Stimulated activated CD8-positive, alpha-beta memory T cell treated with anti-CD3 and anti-CD28 coated beads, Interleukin-4, amount 100 ng/mL, for 48 hours (primary cell): ENCODE data around the gene GCNT2.
"Not testable (repeated sequence)": the region's sequence is repeated elsewhere in the genome, so short reads cannot be mapped to it uniquely, and the experiment has no call there.

Experiments used
- DNase-seq: peaks from one replicate; pipeline ENCODE4 v3.0.0-alpha.2; 2020

GCNT2 gene

DNA sequence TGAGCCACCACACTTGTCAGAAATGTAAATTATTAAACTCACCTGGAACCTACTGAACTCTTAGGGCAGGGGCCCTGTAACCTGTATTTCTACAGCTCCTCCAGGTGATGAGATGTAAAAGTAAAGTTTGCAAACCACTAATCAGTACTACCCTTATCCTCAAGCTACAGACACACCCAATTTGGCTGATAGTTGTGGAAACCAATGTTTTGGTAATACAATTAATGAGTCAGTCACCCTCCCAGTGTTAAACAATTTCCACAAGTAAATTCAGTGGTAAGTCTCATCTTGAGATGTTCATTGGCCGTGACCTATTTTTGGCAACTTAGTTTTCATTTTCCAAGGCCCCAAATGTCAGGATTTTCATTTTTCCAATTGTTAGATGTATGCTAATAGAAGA lies 29.6 kb downstream of the GCNT2 start:
- no peak for DNase-seq

DNA sequence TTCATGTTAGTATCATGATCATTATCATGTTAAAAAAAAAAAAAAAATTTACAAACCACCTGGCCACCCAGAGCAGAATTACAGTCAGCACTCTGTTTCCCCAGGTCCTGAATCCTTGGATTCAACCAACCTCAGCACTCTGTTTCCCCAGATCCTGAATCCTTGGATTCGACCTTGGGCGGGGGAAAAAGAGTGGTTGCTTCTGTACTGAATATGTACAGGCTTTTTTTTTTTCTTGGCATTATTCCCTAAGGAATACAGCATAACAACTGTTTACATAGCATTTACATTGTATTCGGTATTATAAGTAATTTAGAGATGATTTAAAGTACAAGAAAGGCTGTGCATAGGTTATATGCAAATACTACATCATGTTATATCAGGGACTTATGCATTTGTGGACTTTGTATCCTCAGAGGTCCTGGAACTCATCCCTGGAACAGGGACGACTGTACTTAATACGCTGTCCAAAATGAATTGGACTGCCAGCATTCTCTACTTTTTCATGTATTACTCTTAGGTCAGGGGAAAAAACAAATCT lies 31.2 kb downstream of the GCNT2 start:
- DNase-seq: no peak

DNA sequence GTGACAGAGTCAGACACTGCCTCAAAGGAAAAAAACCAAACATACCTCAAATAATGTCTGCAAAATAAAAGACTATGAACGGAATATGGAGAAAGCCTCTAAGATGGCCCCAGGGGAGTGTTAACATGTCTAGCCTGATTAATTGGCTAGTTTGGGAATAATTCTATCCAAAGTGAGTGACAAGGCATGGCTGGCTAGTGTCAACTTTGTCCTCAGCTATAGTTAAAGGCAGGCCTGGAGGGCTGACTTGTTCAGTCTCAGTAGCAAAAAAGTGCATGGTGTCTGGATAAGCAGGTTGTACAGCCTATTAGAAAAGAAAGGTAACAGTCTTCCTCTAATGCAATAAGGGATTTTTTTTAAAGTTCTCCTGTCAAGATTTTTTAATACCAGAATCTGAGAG lies 32.7 kb downstream of the GCNT2 start:
- no peak for DNase-seq

GRCh38 chr6:10554826-10555225 lies 33.7 kb downstream of the GCNT2 start:
- DNase-seq: no peak

DNA sequence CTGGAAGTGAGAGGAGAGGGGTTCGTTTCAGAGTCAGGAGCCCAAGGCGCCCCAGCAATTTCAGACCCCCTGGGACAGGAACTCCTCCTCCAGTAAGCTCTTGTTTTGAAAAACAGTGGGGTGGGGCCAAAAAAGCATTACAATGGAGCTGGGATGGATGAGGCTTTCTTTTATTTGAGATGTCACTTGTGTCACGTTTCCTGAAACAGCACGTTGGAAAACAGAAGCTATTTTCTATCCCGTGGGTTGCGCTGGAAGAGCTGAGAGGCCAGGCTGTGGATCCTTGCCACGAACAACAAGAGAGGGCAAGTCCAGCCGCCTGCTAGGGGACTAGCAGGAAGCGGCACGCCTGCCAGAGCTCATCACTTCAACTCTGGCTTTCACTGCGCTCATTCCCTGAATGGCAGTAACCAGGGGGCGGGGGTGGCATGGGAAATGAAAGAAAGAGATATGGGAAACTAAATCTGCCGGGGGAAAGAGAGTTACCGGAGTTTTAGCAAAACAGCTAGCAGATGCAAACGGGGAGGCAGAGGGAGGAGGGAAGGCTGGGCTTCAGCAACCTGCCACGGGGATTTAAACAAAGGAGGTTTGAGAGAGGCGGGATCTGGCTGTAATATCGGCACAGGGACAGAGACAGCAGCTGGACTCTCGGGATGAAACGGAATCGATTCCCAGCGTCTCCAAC lies 34.6 kb downstream of the GCNT2 start:
- no peak for DNase-seq

DNA sequence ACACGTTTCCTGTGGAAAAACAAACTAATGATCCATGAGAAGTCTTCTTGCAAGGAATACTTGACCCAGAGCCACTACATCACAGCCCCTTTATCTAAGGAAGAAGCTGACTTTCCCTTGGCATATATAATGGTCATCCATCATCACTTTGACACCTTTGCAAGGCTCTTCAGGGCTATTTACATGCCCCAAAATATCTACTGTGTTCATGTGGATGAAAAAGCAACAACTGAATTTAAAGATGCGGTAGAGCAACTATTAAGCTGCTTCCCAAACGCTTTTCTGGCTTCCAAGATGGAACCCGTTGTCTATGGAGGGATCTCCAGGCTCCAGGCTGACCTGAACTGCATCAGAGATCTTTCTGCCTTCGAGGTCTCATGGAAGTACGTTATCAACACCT lies 35.4 kb downstream of the GCNT2 start:
- no peak for DNase-seq

DNA sequence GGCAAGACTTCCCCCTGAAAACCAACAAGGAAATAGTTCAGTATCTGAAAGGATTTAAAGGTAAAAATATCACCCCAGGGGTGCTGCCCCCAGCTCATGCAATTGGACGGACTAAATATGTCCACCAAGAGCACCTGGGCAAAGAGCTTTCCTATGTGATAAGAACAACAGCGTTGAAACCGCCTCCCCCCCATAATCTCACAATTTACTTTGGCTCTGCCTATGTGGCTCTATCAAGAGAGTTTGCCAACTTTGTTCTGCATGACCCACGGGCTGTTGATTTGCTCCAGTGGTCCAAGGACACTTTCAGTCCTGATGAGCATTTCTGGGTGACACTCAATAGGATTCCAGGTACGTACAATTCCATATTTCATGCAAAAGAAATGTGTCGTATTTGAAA lies 35.8 kb downstream of the GCNT2 start:
- DNase-seq: no peak

GRCh38 chr6:10557913-10558312 lies 36.8 kb downstream of the GCNT2 start:
- DNase-seq: no peak

DNA sequence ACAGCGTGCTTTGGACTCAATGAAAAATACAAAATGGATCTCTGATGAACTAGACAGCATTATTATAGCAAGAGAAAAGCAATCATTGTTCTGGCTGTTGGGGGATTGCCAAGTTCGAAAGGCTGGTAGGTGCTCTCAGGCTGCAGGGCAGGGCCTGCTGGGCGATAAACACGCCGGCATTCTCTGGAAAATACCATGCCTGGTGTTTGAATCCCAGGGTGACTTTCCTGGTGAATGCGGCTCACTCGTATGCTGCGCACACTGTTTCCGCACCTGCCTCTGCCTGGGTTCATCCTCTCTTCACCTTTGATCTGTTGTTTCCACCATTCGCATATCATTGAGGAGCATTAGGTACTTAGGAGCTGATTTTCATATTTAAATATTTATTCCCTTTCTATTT lies 37.4 kb downstream of the GCNT2 start:
- no peak for DNase-seq

GRCh38 chr6:10559522-10560152 lies 38.5 kb downstream of the GCNT2 start:
- no peak for DNase-seq

GRCh38 chr6:10561611-10562199 lies 40.6 kb downstream of the GCNT2 start:
- DNase-seq: no peak

DNA sequence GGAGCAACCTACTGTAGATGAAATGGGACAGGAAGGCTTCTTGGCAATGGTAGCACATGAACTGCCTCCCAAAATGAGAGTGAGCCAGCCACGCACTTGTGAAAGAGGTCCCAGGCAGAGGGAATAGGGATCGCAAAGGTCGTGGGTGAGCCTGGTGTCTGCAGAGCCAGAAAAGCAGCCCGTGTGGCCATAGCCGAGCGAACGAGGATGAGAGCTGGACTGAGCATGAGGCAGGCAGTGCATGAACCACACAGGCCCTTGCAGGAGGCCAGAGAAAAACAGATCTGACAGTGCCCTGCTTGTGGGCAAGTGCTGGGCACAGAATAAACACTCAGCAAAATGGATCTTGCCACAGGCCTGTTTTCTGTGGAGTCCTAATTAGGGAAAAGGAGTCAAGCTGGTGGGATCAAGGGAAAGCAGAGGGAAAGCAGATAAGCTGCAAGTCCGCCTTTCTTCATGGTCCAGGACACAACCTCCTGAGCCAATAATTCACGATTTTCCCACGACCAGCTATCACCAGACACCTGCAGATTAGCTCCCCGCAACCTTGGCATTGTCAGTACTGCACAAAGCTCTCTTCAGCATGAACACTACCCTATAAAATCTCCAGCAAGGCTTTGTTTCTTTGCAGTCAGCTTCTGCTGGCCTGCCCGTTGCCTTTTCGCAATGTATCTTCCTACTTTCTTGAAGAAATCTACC lies 44.0 kb downstream of the GCNT2 start:
- no peak for DNase-seq

- DNase-seq: no peak
Measured at GRCh38 chr6:10565913-10566312, 44.8 kb downstream of the GCNT2 start.

DNA sequence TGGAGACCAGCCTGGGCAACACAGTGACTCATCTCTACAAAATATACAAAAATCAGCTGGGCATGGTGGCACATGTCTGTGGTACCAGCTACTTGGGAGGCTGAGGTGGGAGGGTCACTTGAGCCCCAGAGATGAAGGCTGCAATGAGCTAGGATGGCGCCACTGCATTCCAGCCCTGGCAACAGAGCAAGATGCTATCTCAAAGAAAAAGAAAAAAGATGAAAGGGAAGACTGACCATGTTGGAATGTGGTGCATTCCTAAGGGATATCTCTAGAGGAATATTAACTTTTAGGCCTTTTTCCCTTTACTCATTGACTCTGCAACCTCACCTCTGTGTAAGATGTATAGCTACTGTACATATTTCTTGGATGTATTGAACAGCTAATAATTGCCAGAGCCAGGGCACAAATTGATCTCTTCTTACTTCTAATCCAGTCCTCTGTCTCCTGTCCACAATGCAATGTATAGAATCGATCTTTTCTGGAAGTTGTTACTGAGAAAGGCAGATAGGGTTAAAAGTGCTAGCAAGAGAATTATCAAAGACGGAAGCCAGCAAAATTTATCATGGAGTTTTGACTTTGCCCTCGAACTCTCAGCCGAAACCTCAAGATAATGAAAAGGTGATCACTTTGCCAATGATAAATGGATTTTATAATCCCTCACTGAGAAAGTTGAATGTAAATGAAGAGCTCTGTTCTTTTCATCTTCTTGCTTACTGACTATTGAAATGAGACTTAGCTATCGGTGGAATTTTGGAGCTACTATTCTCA lies 46.3 kb downstream of the GCNT2 start:
- DNase-seq: no peak

- no peak for DNase-seq
Measured at GRCh38 chr6:10569392-10570127, 48.4 kb downstream of the GCNT2 start.

DNA sequence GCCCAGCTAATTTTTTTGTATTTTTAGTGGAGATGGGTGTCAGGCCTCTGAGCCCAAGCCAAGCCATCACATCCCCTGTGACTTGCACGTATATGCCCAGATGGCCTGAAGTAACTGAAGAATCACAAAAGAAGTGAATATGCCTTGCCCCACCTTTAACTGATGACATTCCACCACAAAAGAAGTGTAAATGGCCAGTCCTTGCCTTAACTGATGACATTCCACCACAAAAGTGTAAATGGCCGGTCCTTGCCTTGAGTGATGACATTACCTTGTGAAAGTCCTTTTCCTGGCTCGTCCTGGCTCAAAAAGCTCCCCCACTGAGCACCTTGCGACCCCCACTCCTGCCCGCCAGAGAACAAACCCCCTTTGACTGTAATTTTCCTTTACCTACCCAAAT lies 54.4 kb downstream of the GCNT2 start:
- DNase-seq: not testable (repeated sequence)

DNA sequence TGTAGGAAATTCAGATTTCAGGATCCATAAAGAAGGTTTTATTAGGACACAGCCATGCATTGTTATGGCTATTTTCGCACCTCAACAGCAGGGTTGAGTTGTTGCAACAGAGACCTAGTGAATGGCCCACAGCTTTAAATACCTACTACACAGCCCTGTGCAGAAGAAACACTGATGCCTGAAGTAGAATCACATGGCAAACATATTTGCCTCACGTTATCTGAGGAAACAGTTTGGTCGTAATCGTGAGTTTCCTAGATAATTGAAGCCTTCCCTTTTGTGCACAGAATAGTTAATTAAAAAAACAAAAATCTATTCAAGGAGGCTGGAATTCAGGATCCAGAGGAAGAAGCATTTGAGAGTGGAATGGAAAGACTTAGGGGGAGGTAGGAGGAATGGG lies 55.1 kb downstream of the GCNT2 start:
- DNase-seq: no peak

GRCh38 chr6:10577112-10577511 lies 56.0 kb downstream of the GCNT2 start:
- no peak for DNase-seq

DNA sequence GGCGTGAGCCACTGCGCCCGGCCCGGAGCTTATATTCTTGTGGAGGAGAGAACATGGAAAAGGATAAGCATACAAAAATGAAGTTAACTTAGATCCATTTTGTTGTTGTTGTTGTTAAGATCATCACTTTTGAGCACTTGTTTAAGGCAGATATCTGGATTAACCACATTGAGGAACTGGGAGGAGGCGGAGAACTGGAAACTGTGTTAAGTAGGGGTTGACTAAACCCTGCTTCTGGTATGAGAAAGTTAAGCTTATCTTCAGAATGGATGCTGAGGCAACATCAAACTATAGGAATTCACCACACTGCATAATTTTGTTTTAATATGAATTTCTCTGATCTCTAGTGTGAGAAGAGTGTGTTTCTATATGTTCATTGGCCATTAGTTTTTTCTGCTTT lies 57.6 kb downstream of the GCNT2 start:
- no peak for DNase-seq

GRCh38 chr6:10579803-10580202 lies 58.7 kb downstream of the GCNT2 start:
- DNase-seq: no peak

DNA sequence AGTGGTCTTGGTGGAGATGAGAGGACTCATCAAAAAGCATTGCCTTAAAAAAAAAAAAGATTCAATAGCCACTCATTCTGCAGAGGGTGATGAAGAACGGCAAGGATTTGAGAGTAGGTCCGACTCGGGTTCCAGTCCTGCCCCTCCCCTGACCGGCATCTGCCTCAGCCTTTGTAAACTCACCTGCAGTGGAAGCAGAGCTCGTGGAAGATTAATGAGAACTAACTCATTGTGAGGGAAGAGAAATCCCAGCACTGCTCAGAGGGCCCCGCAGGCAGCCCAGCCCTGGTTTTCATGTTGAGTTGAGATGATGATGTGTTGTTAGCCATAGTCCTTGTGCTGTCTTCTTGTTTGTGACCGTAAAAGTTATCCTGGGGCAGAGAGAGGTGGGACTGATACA lies 59.4 kb downstream of the GCNT2 start:
- DNase-seq: no peak

DNA sequence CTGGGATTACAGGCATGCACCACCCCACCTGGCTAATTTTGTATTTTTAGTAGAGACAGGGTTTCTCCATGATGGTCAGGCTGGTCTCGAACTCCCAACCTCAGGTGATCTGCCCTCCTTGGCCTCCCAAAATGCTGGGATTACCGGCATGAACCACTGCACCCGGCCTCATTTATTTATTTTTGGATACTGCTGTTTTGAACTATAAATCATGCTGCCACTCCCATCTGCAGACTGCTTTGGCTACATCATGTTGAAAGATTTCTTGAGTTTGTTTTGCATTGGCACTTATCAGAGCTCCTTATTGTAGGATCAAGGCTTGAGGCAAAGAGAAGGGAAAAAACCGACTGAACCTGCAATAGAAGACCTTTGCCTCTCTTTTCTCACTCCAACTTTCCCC lies 60.3 kb downstream of the GCNT2 start:
- DNase-seq: not testable (repeated sequence)
